Measurements from ENCODE around the gene FAM169A.

GRCh38 chr5:74761241-74761640 lies 104.9 kb downstream of the FAM169A start:
- no peak for TF ChIP-seq CTCF (conservative IDR thresholded peaks at IDR 0.05; ENCODE audit: low read depth in 2 of 2)
- TF ChIP-seq NANOG (IDR thresholded peaks at IDR 0.05; ENCODE audit: borderline replicate concordance): no peak
- TF ChIP-seq, protein P1, sequence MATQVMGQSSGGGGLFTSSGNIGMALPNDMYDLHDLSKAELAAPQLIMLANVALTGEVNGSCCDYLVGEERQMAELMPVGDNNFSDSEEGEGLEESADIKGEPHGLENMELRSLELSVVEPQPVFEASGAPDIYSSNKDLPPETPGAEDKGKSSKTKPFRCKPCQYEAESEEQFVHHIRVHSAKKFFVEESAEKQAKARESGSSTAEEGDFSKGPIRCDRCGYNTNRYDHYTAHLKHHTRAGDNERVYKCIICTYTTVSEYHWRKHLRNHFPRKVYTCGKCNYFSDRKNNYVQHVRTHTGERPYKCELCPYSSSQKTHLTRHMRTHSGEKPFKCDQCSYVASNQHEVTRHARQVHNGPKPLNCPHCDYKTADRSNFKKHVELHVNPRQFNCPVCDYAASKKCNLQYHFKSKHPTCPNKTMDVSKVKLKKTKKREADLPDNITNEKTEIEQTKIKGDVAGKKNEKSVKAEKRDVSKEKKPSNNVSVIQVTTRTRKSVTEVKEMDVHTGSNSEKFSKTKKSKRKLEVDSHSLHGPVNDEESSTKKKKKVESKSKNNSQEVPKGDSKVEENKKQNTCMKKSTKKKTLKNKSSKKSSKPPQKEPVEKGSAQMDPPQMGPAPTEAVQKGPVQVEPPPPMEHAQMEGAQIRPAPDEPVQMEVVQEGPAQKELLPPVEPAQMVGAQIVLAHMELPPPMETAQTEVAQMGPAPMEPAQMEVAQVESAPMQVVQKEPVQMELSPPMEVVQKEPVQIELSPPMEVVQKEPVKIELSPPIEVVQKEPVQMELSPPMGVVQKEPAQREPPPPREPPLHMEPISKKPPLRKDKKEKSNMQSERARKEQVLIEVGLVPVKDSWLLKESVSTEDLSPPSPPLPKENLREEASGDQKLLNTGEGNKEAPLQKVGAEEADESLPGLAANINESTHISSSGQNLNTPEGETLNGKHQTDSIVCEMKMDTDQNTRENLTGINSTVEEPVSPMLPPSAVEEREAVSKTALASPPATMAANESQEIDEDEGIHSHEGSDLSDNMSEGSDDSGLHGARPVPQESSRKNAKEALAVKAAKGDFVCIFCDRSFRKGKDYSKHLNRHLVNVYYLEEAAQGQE (IDR thresholded peaks at IDR 0.05; ENCODE audit: unreplicated experiment): no peak
- TF ChIP-seq EZH2phosphoT487 (IDR thresholded peaks at IDR 0.05; ENCODE audit: unreplicated experiment): no peak
- no peak for TF ChIP-seq EZH2 (IDR thresholded peaks at IDR 0.05; ENCODE audit: low read depth, unreplicated experiment)

Data from GM23338 (cell line).